Skin of body (tissue), 2 donors: ENCODE results near the gene SRRM5. TPM values are rescaled to one million over a fixed set of nuclear protein-coding genes. Genes with fewer than 3 reads are reported as not detected.

Experiments used
- small RNA-seq: library from RNA; depleted of rRNA; stranded (forward); fragments of <200 nt; gene quantifications from one replicate; pipeline ENCODE3, GENCODE V24; 2014; ENCODE audit warnings: low replicate concordance
- total RNA-seq: library from RNA; depleted of rRNA; stranded (reverse); fragments of >200 nt; gene quantifications from one replicate; pipeline ENCODE4 v1.2.3, GENCODE V29; 2014

Gene SRRM5
- total RNA-seq, 1 donor from 2014 or later, result not detected

Small RNAs within 50 kb of the gene (small RNA-seq; reads per million reads assigned to genes)
- not detected for gene RN7SL368P

Other genes with a start within 250 kb of the SRRM5 start
- gene TEX101, start 197.2 kb upstream of the SRRM5 start, total RNA-seq, result not detected
- 73.8 TPM for gene LYPD3, start 146.5 kb upstream of the SRRM5 start, total RNA-seq
- 19.3 TPM for gene PHLDB3, start 107.3 kb upstream of the SRRM5 start, total RNA-seq
- gene ETHE1, start 84.9 kb upstream of the SRRM5 start, total RNA-seq, result 23.4 TPM
- gene ZNF575, start 78.9 kb upstream of the SRRM5 start, total RNA-seq, result 0.79 TPM
- 10.6 TPM for gene XRCC1, start 36.6 kb upstream of the SRRM5 start, total RNA-seq
- 23.1 TPM for gene PINLYP, start 36.3 kb upstream of the SRRM5 start, total RNA-seq
- 19.6 TPM for gene IRGQ, start 16.0 kb upstream of the SRRM5 start, total RNA-seq
- 4.6 TPM for gene ZNF576, start 15.5 kb upstream of the SRRM5 start, total RNA-seq
- gene ZNF428, start 7.5 kb downstream of the SRRM5 start, total RNA-seq, result 28.4 TPM
- gene CADM4, start 27.8 kb downstream of the SRRM5 start, total RNA-seq, result 10.4 TPM
- 29.1 TPM for gene PLAUR, start 58.1 kb downstream of the SRRM5 start, total RNA-seq
- not detected for gene IRGC, start 104.0 kb downstream of the SRRM5 start, total RNA-seq
- 14.3 TPM for gene SMG9, start 142.9 kb downstream of the SRRM5 start, total RNA-seq
- 3.5 TPM for gene KCNN4, start 168.9 kb downstream of the SRRM5 start, total RNA-seq
- 16.0 TPM for gene LYPD5, start 190.4 kb downstream of the SRRM5 start, total RNA-seq
- 18.5 TPM for gene ZNF283, start 215.2 kb downstream of the SRRM5 start, total RNA-seq